ENCODE results near the gene STX1A. TPM values are rescaled to one million over a fixed set of nuclear protein-coding genes. Genes with fewer than 3 reads are reported as not detected.

The STX1A gene
- total RNA-seq, 3 donors from 2014 or later: 5.2 to 23.9 (median 6.1) TPM

- no peaks in the 10 kb centered on the region for H3K36me3 ChIP-seq (ENCODE audit: low read depth)
- no peaks in the 10 kb centered on the region for H3K9me3 ChIP-seq
- H3K4me3 ChIP-seq: no peak overlapping the region
- peaks cover 36% of the 10 kb centered on the region for H3K4me1 ChIP-seq (ENCODE audit: low read depth)
- no peak for TF ChIP-seq CTCF (IDR thresholded peaks at IDR 0.05)
- intact Hi-C loops (cut with DNase I, micrococcal nuclease): no loop called here
- ATAC-seq (peak; percentile 74), DNase-seq (peak; percentile 97 to 98 (median 97))
Measured at GRCh38 chr7:73742753-73743641, 23.5 kb upstream of the STX1A start.

GRCh38 chr7:73742338-73742752, 22.9 kb upstream of the STX1A start:
- H3K9me3 ChIP-seq: no peaks in the 10 kb centered on the region
- TF ChIP-seq CTCF (IDR thresholded peaks at IDR 0.05): no peak
- no peak overlapping the region for H3K4me3 ChIP-seq
- DNase-seq (peak; percentile 56 to 62 (median 58)), ATAC-seq (no peak)
- peaks cover 43% of the 10 kb centered on the region for H3K4me1 ChIP-seq (ENCODE audit: low read depth)
- intact Hi-C loops (cut with DNase I, micrococcal nuclease): no loop called here
- no peaks in the 10 kb centered on the region for H3K36me3 ChIP-seq (ENCODE audit: low read depth)

- intact Hi-C loops (cut with DNase I, micrococcal nuclease): no loop called here
Measured at GRCh38 chr7:73741600-73741999, 22.1 kb upstream of the STX1A start.

GRCh38 chr7:73740771-73741170, 21.3 kb upstream of the STX1A start:
- peak in 1 of 3 donors; percentile 49 for DNase-seq
- intact Hi-C loops (cut with DNase I, micrococcal nuclease): no loop called here

More at GRCh38 chr7:73741600-73741999, 22.1 kb upstream of the STX1A start:
- no peaks in the 10 kb centered on the region for H3K36me3 ChIP-seq (ENCODE audit: low read depth)
- no peak overlapping the region for H3K4me3 ChIP-seq
- peaks cover 50% of the 10 kb centered on the region for H3K4me1 ChIP-seq (ENCODE audit: low read depth)
- DNase-seq: no peak
- no peak for TF ChIP-seq CTCF (IDR thresholded peaks at IDR 0.05)
- no peak for ATAC-seq
- no peaks in the 10 kb centered on the region for H3K9me3 ChIP-seq

GRCh38 chr7:73740212-73740611, 20.7 kb upstream of the STX1A start:
- H3K4me3 ChIP-seq: no peak overlapping the region
- H3K9me3 ChIP-seq: no peaks in the 10 kb centered on the region
- DNase-seq (no peak), ATAC-seq (no peak)
- TF ChIP-seq CTCF (IDR thresholded peaks at IDR 0.05): no peak
- intact Hi-C loops (cut with DNase I, micrococcal nuclease): no loop called here
- no peaks in the 10 kb centered on the region for H3K36me3 ChIP-seq (ENCODE audit: low read depth)
- peaks cover 56% of the 10 kb centered on the region for H3K4me1 ChIP-seq (ENCODE audit: low read depth)

More at GRCh38 chr7:73740771-73741170, 21.3 kb upstream of the STX1A start:
- ATAC-seq: no peak
- no peaks in the 10 kb centered on the region for H3K36me3 ChIP-seq (ENCODE audit: low read depth)
- no peak overlapping the region for H3K4me3 ChIP-seq
- no peak for TF ChIP-seq CTCF (IDR thresholded peaks at IDR 0.05)
- H3K4me1 ChIP-seq (ENCODE audit: low read depth): peaks cover 52% of the 10 kb centered on the region
- no peaks in the 10 kb centered on the region for H3K9me3 ChIP-seq
